Heart left ventricle (tissue), 13 donors: Measurements from ENCODE around the gene RCE1.

Experiments
- POLR2A ChIP-seq, 2 donors: fragments of 450-650 bp; IDR thresholded peaks; one replicate each; pipeline ENCODE4 v1.6.1; 2017; ENCODE audit warnings: antibody characterized with exemption in 2 of 2, mild to moderate bottlenecking in 2 of 2, moderate library complexity in 2 of 2
- TF ChIP-seq, protein P1 (sequence below), 12 donors: fragments of 200-600 bp; sonication (generic) in 4 of 12; IDR thresholded peaks; one replicate each; pipeline versions ENCODE4 v1.5.0 to v1.8.0; 2018 to 2022; ENCODE audit warnings: antibody characterized with exemption in 12 of 12, mild to moderate bottlenecking in 5 of 12
- donor health status: ischemic (EF 13 %, LVEDD 7.1; RV severe dilation, severe dysfunction).
- donor health status: DM: no; HTN: yes; CAD: no.
- donor health status: DM: no; HTN: no; CAD: no.
- donor health status: ischemic (EF 25% LVEDD 6.9; RV normal size, moderate dysfunction).
- donor health status: ischemic (EF 25% LVEDD 5.7; RV mildly dilated, moderate dysfunction).
- donor health status: ischemic (EF 35%, LVEDD 5.7; RV mildly dilated, moderate dysfunction).
- donor health status: nonischemic (EF 11% LVEDD 7.7; RV severe dilation, severe dysfunction).
- donor health status: DM: yes; HTN: yes; CAD: no.
- donor health status: PGD.
- donor health status: ischemic (EF 29% LVEDD 5.4; RV normal size, mild dysfunction).
- donor health status: nonischemic (EF 23%, LVEDD 6.1; RV moderate dilation, normal function).

DNA sequence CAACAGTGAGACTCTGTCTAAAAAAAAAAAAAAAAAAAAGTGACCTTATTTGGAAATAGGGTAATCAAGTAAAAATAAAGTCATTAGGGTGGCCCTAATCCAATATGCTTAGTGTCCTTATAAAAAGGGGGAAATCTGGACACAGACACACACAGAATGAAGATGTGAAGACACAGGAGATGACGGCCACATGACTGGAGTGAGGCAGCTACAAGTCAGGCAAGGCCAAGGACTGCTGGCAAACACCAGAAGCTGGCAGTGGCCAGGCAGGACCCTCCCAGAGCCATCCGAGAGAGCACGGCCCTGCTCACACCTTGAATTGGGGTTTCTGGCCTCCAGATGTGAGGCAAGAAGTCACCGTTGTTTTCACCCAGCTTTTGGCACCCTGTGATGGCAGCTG lies 42.2 kb downstream of the RCE1 start:
- TF ChIP-seq, protein P1, sequence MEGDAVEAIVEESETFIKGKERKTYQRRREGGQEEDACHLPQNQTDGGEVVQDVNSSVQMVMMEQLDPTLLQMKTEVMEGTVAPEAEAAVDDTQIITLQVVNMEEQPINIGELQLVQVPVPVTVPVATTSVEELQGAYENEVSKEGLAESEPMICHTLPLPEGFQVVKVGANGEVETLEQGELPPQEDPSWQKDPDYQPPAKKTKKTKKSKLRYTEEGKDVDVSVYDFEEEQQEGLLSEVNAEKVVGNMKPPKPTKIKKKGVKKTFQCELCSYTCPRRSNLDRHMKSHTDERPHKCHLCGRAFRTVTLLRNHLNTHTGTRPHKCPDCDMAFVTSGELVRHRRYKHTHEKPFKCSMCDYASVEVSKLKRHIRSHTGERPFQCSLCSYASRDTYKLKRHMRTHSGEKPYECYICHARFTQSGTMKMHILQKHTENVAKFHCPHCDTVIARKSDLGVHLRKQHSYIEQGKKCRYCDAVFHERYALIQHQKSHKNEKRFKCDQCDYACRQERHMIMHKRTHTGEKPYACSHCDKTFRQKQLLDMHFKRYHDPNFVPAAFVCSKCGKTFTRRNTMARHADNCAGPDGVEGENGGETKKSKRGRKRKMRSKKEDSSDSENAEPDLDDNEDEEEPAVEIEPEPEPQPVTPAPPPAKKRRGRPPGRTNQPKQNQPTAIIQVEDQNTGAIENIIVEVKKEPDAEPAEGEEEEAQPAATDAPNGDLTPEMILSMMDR (IDR thresholded peaks at IDR 0.05), result no peak
- TF ChIP-seq POLR2A (IDR thresholded peaks at IDR 0.05), result no peak
